ENCODE results near the gene OPALIN.
A peak's percentile ranks its signal among the peaks of the same experiment; 100 is the strongest.

The OPALIN gene

GRCh38 chr10:96358851-96359540 is at the start of gene OPALIN:
OPALIN (minus strand) TSS chr10:96359002; CDS start chr10:96358896, 106 bp downstream.
- no peak for DNase-seq (ENCODE audit: extremely low read depth in 1 of 2, low read depth in 1 of 2)

- DNase-seq (ENCODE audit: extremely low read depth in 1 of 2, low read depth in 1 of 2), result no peak
Observed at GRCh38 chr10:96408201-96408600, 49.4 kb upstream of the OPALIN start.

- no peak for DNase-seq (ENCODE audit: extremely low read depth in 1 of 2, low read depth in 1 of 2)
Observed at GRCh38 chr10:96407560-96408069, 48.8 kb upstream of the OPALIN start.

- no peak for DNase-seq (ENCODE audit: extremely low read depth in 1 of 2, low read depth in 1 of 2)
Observed at GRCh38 chr10:96406091-96406490, 47.3 kb upstream of the OPALIN start.

GRCh38 chr10:96402417-96403305 is 43.9 kb upstream of the OPALIN start:
- DNase-seq (ENCODE audit: extremely low read depth in 1 of 2, low read depth in 1 of 2), result no peak

- DNase-seq (ENCODE audit: extremely low read depth in 1 of 2, low read depth in 1 of 2), result no peak
Observed at GRCh38 chr10:96401036-96401435, 42.2 kb upstream of the OPALIN start.

GRCh38 chr10:96400465-96400864 is 41.7 kb upstream of the OPALIN start:
- no peak for DNase-seq (ENCODE audit: extremely low read depth in 1 of 2, low read depth in 1 of 2)

GRCh38 chr10:96397902-96398301 is 39.1 kb upstream of the OPALIN start:
- no peak for DNase-seq (ENCODE audit: extremely low read depth in 1 of 2, low read depth in 1 of 2)

GRCh38 chr10:96395931-96396877 is 37.4 kb upstream of the OPALIN start:
- peak; percentile 11 to 32 for DNase-seq (ENCODE audit: extremely low read depth in 1 of 2, low read depth in 1 of 2)

GRCh38 chr10:96390460-96390864 is 31.7 kb upstream of the OPALIN start:
- no peak for DNase-seq (ENCODE audit: extremely low read depth in 1 of 2, low read depth in 1 of 2)

- no peak for DNase-seq (ENCODE audit: extremely low read depth in 1 of 2, low read depth in 1 of 2)
Observed at GRCh38 chr10:96389785-96390184, 31.0 kb upstream of the OPALIN start.

GRCh38 chr10:96387601-96388000 is 28.8 kb upstream of the OPALIN start:
- DNase-seq (ENCODE audit: extremely low read depth in 1 of 2, low read depth in 1 of 2), result no peak

- no peak for DNase-seq (ENCODE audit: extremely low read depth in 1 of 2, low read depth in 1 of 2)
Observed at GRCh38 chr10:96387161-96387560, 28.4 kb upstream of the OPALIN start.

- no peak for DNase-seq (ENCODE audit: extremely low read depth in 1 of 2, low read depth in 1 of 2)
Observed at GRCh38 chr10:96384506-96384905, 25.7 kb upstream of the OPALIN start.

- no peak for DNase-seq (ENCODE audit: extremely low read depth in 1 of 2, low read depth in 1 of 2)
Observed at GRCh38 chr10:96380821-96381220, 22.0 kb upstream of the OPALIN start.

GRCh38 chr10:96379758-96380157 is 21.0 kb upstream of the OPALIN start:
- DNase-seq (ENCODE audit: extremely low read depth in 1 of 2, low read depth in 1 of 2), result no peak

- no peak for DNase-seq (ENCODE audit: extremely low read depth in 1 of 2, low read depth in 1 of 2)
Observed at GRCh38 chr10:96378741-96379140, 19.9 kb upstream of the OPALIN start.

GRCh38 chr10:96377816-96378294 is 19.1 kb upstream of the OPALIN start:
- DNase-seq (ENCODE audit: extremely low read depth in 1 of 2, low read depth in 1 of 2), result no peak

GRCh38 chr10:96376483-96376882 is 17.7 kb upstream of the OPALIN start:
- DNase-seq (ENCODE audit: extremely low read depth in 1 of 2, low read depth in 1 of 2), result no peak

GRCh38 chr10:96374985-96375830 is 16.4 kb upstream of the OPALIN start:
- peak; percentile 17 to 47 for DNase-seq (ENCODE audit: extremely low read depth in 1 of 2, low read depth in 1 of 2)

Measured in activated CD8-positive, alpha-beta memory T cell treated with anti-CD3 and anti-CD28 coated beads for 1 hour (primary cell).